ENCODE results near the gene PTPRQ. TPM values are rescaled to one million over a fixed set of nuclear protein-coding genes. Genes with fewer than 3 reads are reported as not detected.

The PTPRQ gene
- 1 to 10 TPM; 2.3 to 2.4 TPM for total RNA-seq

GRCh38 chr12:80443974-80444666, at the start of gene PTPRQ:
TSS of gene PTPRQ (plus strand) at chr12:80444235. CDS start at chr12:80444346, 111 bp downstream.
- Histone ChIP-seq H3K36me3 (no peaks in the 10 kb centered on the region), H3K27ac (peak within 1 kb of the TSS in 1 of 2 donors; percentile 10), H3K4me3 (no peak within 1 kb of the TSS), H3K9me3 (no peaks in the 10 kb centered on the region), H3K27me3 (replicated peaks; ENCODE audit: insufficient read depth) (no peaks in the 10 kb centered on the region), H3K4me1 (ENCODE audit: control insufficient read depth in 1 of 2, low read depth in 2 of 2) (peaks cover 15 to 16% of the 10 kb centered on the region in 2 donors)
- ATAC-seq (ENCODE audit: insufficient number of reproducible peaks, low FRiP score, low read depth) (no peak), DNase-seq (ENCODE audit: low spot score) (no peak)
- TF ChIP-seq CTCF (IDR thresholded peaks at IDR 0.05): no peak

GRCh38 chr12:80400571-80400991, 43.5 kb upstream of the PTPRQ start:
- H3K9me3 ChIP-seq: no peaks in the 10 kb centered on the region
- H3K36me3 ChIP-seq: no peaks in the 10 kb centered on the region
- peak overlapping the region; percentile 13 to 38 for H3K27ac ChIP-seq
- peak overlapping the region; percentile 76 for H3K4me3 ChIP-seq
- ATAC-seq (ENCODE audit: insufficient number of reproducible peaks, low FRiP score, low read depth): no peak
- no peak for TF ChIP-seq CTCF (IDR thresholded peaks at IDR 0.05)
- H3K27me3 ChIP-seq (replicated peaks; ENCODE audit: insufficient read depth): no peaks in the 10 kb centered on the region
- DNase-seq (ENCODE audit: low spot score): no peak
- peaks cover 0 to 14% of the 10 kb centered on the region in 2 donors for H3K4me1 ChIP-seq (ENCODE audit: control insufficient read depth in 1 of 2, low read depth in 2 of 2)

- no peaks in the 10 kb centered on the region for H3K9me3 ChIP-seq
- H3K4me1 ChIP-seq (ENCODE audit: control insufficient read depth in 1 of 2, low read depth in 2 of 2): peaks cover 0 to 14% of the 10 kb centered on the region in 2 donors
- H3K4me3 ChIP-seq: peak overlapping the region; percentile 76
- H3K27me3 ChIP-seq (replicated peaks; ENCODE audit: insufficient read depth): no peaks in the 10 kb centered on the region
- ATAC-seq (ENCODE audit: insufficient number of reproducible peaks, low FRiP score, low read depth) (no peak), DNase-seq (ENCODE audit: low spot score) (no peak)
- TF ChIP-seq CTCF (IDR thresholded peaks at IDR 0.05): no peak
- peak overlapping the region; percentile 13 to 38 for H3K27ac ChIP-seq
- H3K36me3 ChIP-seq: no peaks in the 10 kb centered on the region
These were observed 42.8 kb upstream of the PTPRQ start for GRCh38 chr12:80401191-80401590.

GRCh38 chr12:80404629-80405028, 39.4 kb upstream of the PTPRQ start:
- Histone ChIP-seq H3K4me3 (no peak overlapping the region), H3K36me3 (no peaks in the 10 kb centered on the region), H3K27me3 (replicated peaks; ENCODE audit: insufficient read depth) (no peaks in the 10 kb centered on the region), H3K27ac (no peak overlapping the region), H3K9me3 (no peaks in the 10 kb centered on the region), H3K4me1 (ENCODE audit: control insufficient read depth in 1 of 2, low read depth in 2 of 2) (peaks cover 0 to 4% of the 10 kb centered on the region in 2 donors)
- ATAC-seq (ENCODE audit: insufficient number of reproducible peaks, low FRiP score, low read depth) (no peak), DNase-seq (ENCODE audit: low spot score) (no peak)
- no peak for TF ChIP-seq CTCF (IDR thresholded peaks at IDR 0.05)

GRCh38 chr12:80406253-80406652, 37.8 kb upstream of the PTPRQ start:
- ATAC-seq (ENCODE audit: insufficient number of reproducible peaks, low FRiP score, low read depth): no peak

More at GRCh38 chr12:80406253-80406652, 37.8 kb upstream of the PTPRQ start:
- no peak for DNase-seq (ENCODE audit: low spot score)
- no peak overlapping the region for H3K27ac ChIP-seq
- no peak overlapping the region for H3K4me3 ChIP-seq
- peaks cover 0 to under 1% of the 10 kb centered on the region in 2 donors for H3K4me1 ChIP-seq (ENCODE audit: control insufficient read depth in 1 of 2, low read depth in 2 of 2)
- no peak for TF ChIP-seq CTCF (IDR thresholded peaks at IDR 0.05)
- H3K9me3 ChIP-seq: no peaks in the 10 kb centered on the region
- H3K36me3 ChIP-seq: no peaks in the 10 kb centered on the region
- no peaks in the 10 kb centered on the region for H3K27me3 ChIP-seq (replicated peaks; ENCODE audit: insufficient read depth)
